Stimulated activated CD8-positive, alpha-beta memory T cell treated with anti-CD3 and anti-CD28 coated beads, Interleukin-12 subunit alpha, Interleukin-12 subunit beta, amount 100 ng/mL, for 24 hours (primary cell): Measurements from ENCODE around the gene FAM180B.

Experiments
- DNase-seq: peaks from one replicate; pipeline ENCODE4 v3.0.0-alpha.2; 2020; ENCODE audit errors: extremely low read depth

Gene FAM180B

GRCh38 chr11:47569646-47570045 is 16.8 kb upstream of the FAM180B start:
- DNase-seq: no peak

- no peak for DNase-seq
These were observed 15.7 kb upstream of the FAM180B start for GRCh38 chr11:47570651-47571356.

DNA sequence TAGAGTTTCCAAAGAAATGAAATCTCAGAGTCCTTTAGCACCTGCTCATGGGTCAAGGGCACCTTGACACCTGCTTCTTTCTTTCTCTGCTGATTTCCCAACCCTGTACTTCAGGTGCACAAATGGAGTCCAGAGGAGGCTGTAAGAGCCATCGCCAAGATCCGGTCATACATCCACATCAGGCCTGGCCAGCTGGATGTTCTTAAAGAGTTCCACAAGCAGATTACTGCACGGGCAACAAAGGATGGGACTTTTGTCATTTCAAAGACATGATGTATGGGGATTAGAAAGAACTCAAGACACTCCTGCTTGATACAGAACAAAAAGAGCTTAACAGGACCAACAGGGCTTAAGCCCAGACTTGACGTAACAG is 15.1 kb upstream of the FAM180B start:
- no peak for DNase-seq

DNA sequence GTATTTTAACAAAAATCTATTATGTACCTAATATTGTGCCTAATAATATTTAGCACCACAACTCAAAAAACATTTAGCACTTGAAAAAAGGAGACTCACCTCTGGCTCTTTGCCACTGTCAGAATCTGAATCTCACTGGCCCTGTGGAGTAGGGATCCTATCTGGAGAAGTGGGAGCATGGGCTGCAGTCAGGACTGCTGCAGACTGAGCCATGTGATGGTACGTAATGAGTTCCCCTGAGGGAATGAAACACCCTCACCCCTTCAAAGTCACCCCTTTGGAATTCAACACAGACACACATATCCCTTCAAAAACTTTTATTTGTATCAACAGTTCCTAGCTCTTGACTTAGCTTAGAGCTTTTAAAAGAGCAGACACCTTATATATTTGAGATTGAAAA is 14.6 kb upstream of the FAM180B start:
- no peak for DNase-seq

DNA sequence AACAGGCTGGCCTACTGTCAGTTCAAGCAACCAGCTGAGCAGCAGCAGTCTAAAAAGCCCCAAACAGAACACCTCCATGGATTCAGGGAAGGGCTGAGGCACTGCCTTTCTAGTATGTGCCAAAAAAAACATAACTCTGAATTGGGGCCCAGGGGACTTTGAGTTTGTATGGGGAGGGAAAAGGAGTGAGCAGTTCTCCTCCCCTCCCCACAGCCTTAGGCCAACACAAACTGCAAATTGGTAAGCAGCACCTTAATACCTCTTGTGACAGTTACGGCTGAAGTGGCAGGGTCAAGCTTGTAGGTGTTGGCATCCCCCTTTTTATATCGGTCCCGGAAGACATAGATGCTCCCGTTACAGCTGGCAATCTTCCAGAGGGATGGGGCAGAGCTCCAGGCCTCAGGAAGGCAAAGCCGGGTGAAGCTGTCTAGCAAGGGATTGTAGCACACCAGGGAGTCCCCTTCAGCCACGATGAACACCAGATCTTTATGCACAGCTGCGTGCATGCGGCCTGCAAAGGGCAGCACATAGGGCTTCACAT is 13.7 kb upstream of the FAM180B start:
- DNase-seq: no peak

DNA sequence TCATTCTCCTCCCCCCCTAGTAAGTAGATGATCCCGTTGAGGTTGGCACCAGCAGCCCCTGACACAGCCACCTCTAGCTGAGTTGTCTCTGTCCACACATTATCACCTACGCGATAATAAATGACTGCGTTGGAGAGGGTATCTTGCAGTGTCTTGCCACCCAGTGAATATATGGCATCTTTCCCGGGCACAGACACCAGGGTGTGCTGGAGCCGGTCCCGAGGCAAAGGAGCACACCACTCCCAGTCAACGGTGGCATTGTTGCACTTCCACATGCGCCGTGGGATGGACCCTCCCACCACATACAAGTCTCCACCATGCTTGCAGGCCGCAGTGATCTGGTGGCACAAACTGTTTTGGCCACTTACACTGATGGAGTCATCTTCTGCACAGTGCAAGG is 13.2 kb upstream of the FAM180B start:
- no peak for DNase-seq

- DNase-seq: no peak
These were observed 8.9 kb upstream of the FAM180B start for GRCh38 chr11:47577460-47578041.

- peak; percentile 68 for DNase-seq
These were observed 7.7 kb upstream of the FAM180B start, which contains the start of the genes KBTBD4 and NDUFS3 for GRCh38 chr11:47578524-47579494. Gene KBTBD4 (minus strand): TSS chr11:47578970. CDS start chr11:47578951, 19 bp downstream. Gene NDUFS3 (plus strand): TSS chr11:47579074. CDS start chr11:47579092, 18 bp downstream.

GRCh38 chr11:47583844-47584243 is 2.6 kb upstream of the FAM180B start:
- DNase-seq: no peak

DNA sequence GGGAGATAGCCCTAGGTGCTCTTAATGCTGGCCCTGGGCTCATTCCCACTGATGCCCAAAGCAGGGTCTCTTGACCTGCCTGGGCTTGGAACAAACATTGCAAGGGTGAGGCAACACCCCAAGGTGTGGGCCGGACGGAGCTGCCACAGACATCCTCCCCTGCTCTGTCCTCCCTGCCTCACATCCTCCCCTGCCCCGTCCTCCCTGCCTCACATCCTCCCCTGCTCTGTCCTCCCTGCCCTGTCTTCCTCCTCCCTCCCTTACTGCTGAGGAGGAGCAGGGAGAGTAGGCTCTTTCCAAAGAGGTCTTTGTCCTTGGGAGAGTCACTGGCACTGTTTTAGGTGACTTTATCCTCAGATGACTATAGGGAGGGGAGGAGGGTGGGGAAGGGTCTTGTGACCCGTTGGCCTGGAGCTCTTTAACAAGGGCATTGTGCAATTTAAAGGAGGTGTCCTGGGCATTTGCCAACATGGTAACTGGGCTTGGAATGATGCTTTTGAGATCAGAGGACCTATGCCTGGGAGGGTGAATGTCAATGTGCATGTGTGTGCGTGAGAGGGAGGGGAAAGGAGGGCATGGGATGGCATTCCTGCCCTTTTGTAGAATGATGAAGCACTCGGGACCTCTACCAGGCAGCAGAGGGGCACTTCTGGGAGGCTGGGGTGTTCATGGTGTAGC is 700 bp downstream of the FAM180B start:
- no peak for DNase-seq

DNA sequence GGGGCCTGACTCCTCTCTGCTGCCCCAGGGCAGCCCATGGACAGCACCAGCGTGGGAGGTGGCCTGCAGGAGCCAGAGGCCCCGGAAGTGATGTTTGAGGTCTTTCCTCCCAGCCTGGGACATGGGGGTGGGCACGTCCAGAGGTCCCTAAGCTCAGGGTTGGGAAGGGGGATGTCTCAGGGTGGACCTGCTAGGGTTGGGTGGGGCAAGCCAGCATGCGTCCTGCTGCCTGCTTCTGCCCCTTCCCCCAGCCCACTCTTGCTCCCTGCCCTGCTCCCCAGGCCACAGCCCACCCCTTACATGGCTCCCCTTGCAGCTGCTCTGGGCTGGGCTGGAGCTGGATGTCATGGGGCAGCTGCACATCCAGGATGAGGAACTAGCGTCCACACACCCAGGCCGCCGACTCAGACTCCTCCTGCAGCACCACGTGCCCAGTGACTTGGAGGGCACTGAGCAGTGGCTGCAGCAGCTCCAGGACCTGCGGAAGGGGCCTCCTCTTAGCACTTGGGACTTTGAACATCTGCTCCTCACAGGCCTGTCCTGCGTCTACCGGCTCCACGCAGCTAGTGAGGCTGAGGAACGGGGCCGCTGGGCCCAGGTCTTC is 1.3 kb downstream of the FAM180B start:
- DNase-seq: no peak

- DNase-seq: no peak
These were observed 2.6 kb downstream of the FAM180B start for GRCh38 chr11:47589118-47589517.

GRCh38 chr11:47589584-47589976 is 3.1 kb downstream of the FAM180B start:
- DNase-seq: no peak

DNA sequence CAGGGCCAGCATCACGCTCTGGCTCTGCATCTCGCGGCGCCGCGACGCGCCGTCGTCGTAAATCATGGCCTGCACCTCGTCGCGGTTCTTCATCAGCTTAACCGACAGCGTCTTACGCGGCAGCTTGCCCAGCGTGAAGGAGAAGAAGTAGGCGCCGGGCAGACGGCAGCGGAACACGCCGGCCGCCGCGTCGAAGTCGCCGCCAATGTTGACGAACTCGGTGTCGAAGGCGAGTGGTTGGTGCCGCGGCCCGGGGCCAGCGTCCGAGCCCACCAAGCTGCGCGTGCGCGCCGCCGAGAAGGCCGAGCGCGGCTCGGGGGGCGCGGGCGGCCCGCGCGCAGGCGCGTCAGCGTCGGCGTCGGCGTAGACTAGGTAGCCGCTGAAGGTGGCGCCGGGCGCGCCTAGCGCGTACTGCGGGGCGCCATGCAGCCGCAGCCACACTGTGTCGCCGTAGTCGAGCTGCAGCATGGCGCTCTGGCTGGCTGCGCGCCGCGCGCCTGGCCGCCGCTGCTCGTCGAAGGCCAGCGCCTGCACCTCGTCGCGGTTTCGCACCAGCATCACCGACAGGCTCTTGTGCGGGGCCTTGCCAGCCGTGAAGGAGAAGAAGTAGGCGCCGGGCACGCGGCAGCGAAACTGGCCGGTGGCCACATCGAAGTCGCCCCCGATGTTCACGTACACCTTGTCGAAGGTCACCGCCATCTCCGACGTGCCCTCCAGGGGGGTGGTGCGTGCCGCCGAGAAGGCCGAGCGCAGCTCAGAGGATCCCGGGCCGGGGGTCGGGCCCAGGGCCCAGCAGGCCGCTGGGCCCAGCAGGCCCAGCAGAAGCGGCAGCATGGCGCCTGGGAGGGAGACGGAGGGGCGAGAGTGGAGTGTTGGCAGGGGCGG is 3.7 kb downstream of the FAM180B start:
- DNase-seq: no peak

- no peak for DNase-seq
These were observed 5.3 kb downstream of the FAM180B start for GRCh38 chr11:47591764-47592163.

- DNase-seq: no peak
These were observed 5.8 kb downstream of the FAM180B start for GRCh38 chr11:47592251-47592650.

- no peak for DNase-seq
These were observed 6.5 kb downstream of the FAM180B start for GRCh38 chr11:47592970-47593369.

DNA sequence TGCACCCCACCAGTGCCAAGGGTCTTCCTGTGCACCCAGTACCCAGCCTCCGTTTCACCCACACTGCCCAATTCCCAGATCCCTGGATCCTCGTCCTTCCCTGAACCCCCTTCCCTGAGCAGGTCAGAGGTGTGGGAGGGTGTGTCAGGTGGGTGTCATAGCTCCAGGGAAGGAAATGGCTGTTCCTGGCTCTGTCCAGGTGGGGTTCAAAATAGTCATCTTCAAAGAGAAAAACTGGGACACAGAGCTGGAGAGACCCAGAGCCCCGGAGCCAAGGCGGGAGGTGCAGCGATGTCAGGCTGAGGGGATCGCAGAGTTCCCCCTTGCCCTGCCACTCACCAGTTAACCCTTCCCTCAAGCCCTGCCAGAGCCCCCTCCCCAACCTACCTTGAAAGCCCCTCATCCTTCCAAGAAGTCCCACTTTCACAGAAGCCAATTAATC is 7.0 kb downstream of the FAM180B start:
- DNase-seq: no peak

- DNase-seq: no peak
These were observed 7.7 kb downstream of the FAM180B start, which contains the start of gene C1QTNF4 for GRCh38 chr11:47593934-47594855. Gene C1QTNF4 (minus strand): TSS chr11:47594411. CDS start chr11:47590810, 3,601 bp downstream.
